Activated naive CD8-positive, alpha-beta T cell treated with anti-CD3 and anti-CD28 coated beads, Interleukin-2, amount 10 ng/mL, durations not matched to agents 7 days and 5 days (primary cell): ENCODE results near the gene DDIT4L. TPM values are rescaled to one million over a fixed set of nuclear protein-coding genes. Genes with fewer than 3 reads are reported as not detected.
A peak's percentile ranks its signal among the peaks of the same experiment; 100 is the strongest.
"Not testable (repeated sequence)": the region's sequence is repeated elsewhere in the genome, so short reads cannot be mapped to it uniquely, and the experiment has no call there.

Source experiments
- ATAC-seq: fragments of 150-1000 bp; cut with Tn5 transposase; one replicate; pipeline ENCODE4 v1.10.0; 2021; ENCODE audit warnings: low read depth, moderate library complexity
- POLR2A ChIA-PET: fragments of 350-600 bp; sonication (Branson Sonifier 250); formaldehyde crosslinking; loops from one replicate; lab custom pipeline; 2021; ENCODE audit warnings: antibody characterized with exemption; lab: Charles Lee
- DNase-seq: peaks from one replicate; pipeline ENCODE4 v3.0.0; 2021
- H3K27ac Mint-ChIP-seq: one replicate; pipeline ENCODE4 v1.8.0; 2022; ENCODE audit warnings: mild to moderate bottlenecking, mixed read lengths
- H3K27me3 Mint-ChIP-seq: one replicate; pipeline ENCODE4 v1.8.0; 2022; ENCODE audit warnings: mild to moderate bottlenecking, moderate library complexity, mixed read lengths
- H3K36me3 Mint-ChIP-seq: one replicate; pipeline ENCODE4 v1.8.0; 2021; ENCODE audit warnings: mild to moderate bottlenecking, mixed read lengths
- H3K4me1 Mint-ChIP-seq: one replicate; pipeline ENCODE4 v1.8.0; 2021; ENCODE audit warnings: mixed read lengths
- H3K4me3 Mint-ChIP-seq: one replicate; pipeline ENCODE4 v1.8.0; 2022; ENCODE audit warnings: mild to moderate bottlenecking, moderate library complexity, mixed read lengths
- H3K9me3 Mint-ChIP-seq: one replicate; pipeline ENCODE4 v1.8.0; 2021; ENCODE audit warnings: mixed read lengths
- total RNA-seq, 2 experiments: library from RNA; stranded (reverse); gene quantifications; one replicate each; pipeline ENCODE4 v1.2.3, GENCODE V29; 2021

Gene DDIT4L, protein sequence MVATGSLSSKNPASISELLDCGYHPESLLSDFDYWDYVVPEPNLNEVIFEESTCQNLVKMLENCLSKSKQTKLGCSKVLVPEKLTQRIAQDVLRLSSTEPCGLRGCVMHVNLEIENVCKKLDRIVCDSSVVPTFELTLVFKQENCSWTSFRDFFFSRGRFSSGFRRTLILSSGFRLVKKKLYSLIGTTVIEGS
- under 1 TPM in 1 of 2 experiments, not detected in 1; 0.19 TPM for total RNA-seq

DNA sequence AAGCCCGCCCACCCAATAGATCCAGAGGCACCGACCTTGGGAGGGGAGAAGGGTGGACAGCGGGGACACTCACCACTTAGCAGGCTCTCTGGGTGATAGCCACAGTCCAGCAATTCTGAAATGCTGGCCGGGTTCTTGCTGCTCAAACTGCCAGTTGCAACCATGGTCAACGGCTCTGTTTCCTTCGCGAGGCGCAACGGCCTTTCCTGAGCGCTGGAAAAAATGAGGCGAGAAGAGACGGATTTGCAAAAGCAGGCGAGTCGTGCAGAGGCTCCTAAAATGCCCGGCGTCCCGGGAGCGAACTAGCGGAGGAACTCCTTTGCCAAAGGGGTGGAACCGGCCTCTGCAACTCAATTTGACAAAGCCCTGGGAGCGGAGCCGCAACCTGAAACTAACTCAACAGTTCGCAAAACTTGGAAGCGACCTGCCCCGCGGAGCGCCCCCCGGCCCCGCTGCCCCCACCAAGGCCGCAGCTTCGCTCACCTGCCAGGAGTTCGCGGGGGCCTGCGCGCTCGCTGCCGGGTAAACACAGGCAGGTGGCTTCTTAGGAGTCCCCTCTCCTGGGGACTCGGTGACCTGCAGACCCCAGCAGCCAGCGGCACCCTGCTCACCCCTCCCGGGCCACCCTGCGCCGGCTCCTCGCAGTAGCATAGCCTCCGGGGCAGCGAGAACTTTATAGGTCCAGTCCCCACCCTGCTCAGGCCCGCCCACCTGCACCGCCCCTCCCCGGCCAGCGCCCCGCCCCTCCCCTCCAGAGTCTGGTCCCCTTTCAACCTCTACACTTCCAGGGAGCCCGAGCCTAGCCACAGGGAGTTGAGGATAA is at the start of gene DDIT4L:
Gene DDIT4L (minus strand): TSS at position 649 of the 823 bp plus-strand sequence. CDS start 485 bp downstream, at position 164.
- peaks cover 57% of the 10 kb centered on the region for H3K27me3 Mint-ChIP-seq
- DNase-seq = peak; percentile 39
- peaks cover 15% of the 10 kb centered on the region for H3K4me1 Mint-ChIP-seq
- H3K27ac Mint-ChIP-seq = peak within 1 kb of the TSS; percentile 15
- H3K4me3 Mint-ChIP-seq = peak within 1 kb of the TSS; percentile 73
- no peaks in the 10 kb centered on the region for H3K9me3 Mint-ChIP-seq
- no peaks in the 10 kb centered on the region for H3K36me3 Mint-ChIP-seq
- POLR2A ChIA-PET = no interaction called here
- ATAC-seq = peak; percentile 71

DNA sequence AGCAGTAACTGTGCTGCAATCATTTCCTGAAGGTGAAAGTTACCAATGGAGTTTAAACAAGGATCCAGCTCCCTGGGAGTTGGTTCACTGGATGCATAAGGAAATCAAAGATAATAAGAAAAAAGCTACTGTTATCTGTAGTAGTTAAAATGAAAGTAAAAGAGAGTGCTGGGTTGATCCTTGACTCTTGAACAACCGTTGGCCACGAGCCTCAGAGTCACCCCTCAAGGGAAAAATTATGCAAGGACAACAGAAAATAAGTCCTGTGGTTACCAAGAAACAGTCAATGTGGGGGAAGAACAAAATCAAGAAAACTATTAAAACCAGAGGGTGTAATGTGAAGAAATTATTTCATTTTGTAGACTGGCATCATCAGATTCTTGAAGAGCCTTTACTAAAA is 49.7 kb upstream of the DDIT4L start:
- Mint-ChIP-seq H3K4me1 (peaks cover 5% of the 10 kb centered on the region), H3K4me3 (no peak overlapping the region), H3K27me3 (peaks cover 6% of the 10 kb centered on the region), H3K27ac (no peak overlapping the region), H3K36me3 (no peaks in the 10 kb centered on the region), H3K9me3 (peaks cover 2% of the 10 kb centered on the region)
- DNase-seq (no peak), ATAC-seq (no peak)
- POLR2A ChIA-PET = no interaction called here

DNA sequence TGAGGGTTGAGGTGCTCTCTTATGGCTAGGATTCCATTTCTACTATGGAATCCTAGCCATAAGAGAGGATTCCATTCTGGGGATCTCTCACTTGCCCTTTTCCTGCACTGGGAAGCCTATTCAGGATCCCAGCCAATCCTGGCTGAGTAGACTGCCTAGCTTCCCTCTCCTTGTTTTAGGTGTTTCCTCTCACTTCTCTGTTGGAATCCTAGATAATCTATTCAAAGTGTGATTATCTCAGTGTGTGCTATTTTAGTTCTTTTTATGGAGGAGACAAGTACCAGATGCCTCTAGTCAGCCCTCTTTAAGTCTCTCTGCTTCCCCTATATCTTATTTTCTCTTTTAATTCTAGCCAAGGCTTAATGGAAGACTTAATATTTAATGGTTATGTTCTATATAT is 34.5 kb upstream of the DDIT4L start:
- Mint-ChIP-seq H3K4me1 (no peaks in the 10 kb centered on the region), H3K27ac (no peak overlapping the region), H3K36me3 (no peaks in the 10 kb centered on the region), H3K27me3 (peaks cover 3% of the 10 kb centered on the region), H3K9me3 (peaks cover 9% of the 10 kb centered on the region), H3K4me3 (no peak overlapping the region)
- ATAC-seq (no peak), DNase-seq (no peak)
- POLR2A ChIA-PET = no interaction called here

DNA sequence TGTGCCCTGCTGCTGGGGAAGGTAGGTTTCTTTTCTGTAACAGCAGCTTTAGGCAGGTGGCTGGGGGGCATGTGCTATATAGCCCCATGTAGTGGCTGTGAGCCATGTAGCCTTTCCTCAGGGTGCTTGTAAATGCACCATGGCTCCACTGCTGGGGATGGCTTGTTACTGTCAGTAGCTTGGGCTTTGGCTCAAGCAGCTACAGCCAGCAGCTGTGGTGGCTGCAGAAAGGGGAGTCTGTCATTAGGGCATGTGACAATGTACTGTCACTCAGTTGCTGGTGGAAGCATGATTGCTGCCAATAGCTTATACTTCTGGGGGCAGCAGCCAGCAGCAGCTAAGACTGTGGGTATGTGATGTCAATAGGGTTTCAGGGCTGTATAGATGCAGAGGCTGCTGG is 33.9 kb upstream of the DDIT4L start:
- no peak for DNase-seq
- H3K4me3 Mint-ChIP-seq = no peak overlapping the region
- ATAC-seq = no peak

DNA sequence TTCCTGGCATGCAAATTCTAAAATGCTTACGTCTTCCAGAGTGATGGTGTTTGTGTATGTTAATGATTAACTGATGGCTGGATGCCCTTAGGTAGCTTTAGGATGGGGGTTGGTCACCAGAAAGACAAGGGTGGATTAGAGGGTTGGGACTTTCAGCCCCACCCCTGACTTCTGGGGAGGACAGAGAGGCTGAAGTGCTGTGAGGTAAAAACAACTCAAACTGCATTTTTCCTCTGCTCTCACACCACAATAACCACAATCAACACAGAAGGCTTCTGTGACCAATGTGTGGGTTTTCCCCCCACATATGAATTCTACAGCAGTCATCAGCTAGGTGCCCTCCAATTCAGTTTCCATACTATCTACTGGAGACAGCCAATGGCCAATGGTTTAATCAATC is 18.7 kb upstream of the DDIT4L start:
- H3K36me3 Mint-ChIP-seq = no peaks in the 10 kb centered on the region
- POLR2A ChIA-PET = no interaction called here
- no peak for ATAC-seq
- DNase-seq = no peak
- H3K9me3 Mint-ChIP-seq = no peaks in the 10 kb centered on the region
- H3K4me1 Mint-ChIP-seq = no peaks in the 10 kb centered on the region
- peaks cover 22% of the 10 kb centered on the region for H3K27me3 Mint-ChIP-seq
- H3K4me3 Mint-ChIP-seq = no peak overlapping the region
- no peak overlapping the region for H3K27ac Mint-ChIP-seq

More for the DNA sequence above, 33.9 kb upstream of the DDIT4L start:
- Mint-ChIP-seq H3K9me3 (peaks cover 8% of the 10 kb centered on the region), H3K27ac (no peak overlapping the region), H3K36me3 (no peaks in the 10 kb centered on the region), H3K4me1 (no peaks in the 10 kb centered on the region), H3K27me3 (peaks cover 3% of the 10 kb centered on the region)
- POLR2A ChIA-PET = no interaction called here

DNA sequence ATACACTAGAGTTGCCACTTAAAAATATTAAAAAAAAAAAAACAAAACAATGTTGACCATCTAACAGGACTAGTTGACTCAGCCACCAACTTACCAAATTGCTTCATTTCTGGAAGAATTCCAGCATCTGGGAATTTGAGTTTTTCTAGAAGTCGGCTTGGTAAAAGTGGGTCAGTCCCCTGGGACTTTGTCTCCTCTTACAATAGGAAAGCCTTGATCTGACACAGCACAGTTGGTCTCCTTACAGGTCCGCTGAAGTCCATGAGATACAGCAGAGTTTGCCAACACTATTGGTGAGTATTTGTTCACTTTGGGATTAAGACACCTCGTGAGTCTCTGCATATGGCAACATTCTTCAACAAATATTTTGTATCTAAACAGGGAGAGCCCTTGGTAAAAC is 18.2 kb upstream of the DDIT4L start:
- H3K27ac Mint-ChIP-seq = no peak overlapping the region
- H3K4me3 Mint-ChIP-seq = no peak overlapping the region
- no peak for DNase-seq
- ATAC-seq = no peak
- POLR2A ChIA-PET = no interaction called here
- H3K27me3 Mint-ChIP-seq = peaks cover 22% of the 10 kb centered on the region
- H3K9me3 Mint-ChIP-seq = no peaks in the 10 kb centered on the region
- no peaks in the 10 kb centered on the region for H3K36me3 Mint-ChIP-seq
- H3K4me1 Mint-ChIP-seq = no peaks in the 10 kb centered on the region

DNA sequence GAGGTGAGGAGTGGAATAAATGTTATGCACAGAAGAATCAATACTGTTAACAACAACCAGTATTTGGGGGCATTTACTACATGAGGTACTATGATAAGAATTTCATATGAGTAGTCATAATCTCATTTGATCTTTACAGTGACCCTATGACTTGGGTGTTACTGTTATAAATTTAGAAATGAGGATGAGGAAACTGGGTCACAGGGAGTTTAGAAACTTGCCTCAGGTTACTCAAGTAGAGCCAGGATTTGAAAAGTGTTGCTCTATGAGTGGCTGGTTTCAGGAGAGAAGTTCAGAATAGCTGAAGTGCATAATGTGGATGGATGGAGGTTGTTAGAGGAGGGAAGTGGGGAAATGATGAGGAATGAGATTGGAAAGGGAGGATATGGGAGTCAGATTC is 16.6 kb upstream of the DDIT4L start:
- Mint-ChIP-seq H3K27me3 (peaks cover 19% of the 10 kb centered on the region), H3K4me3 (no peak overlapping the region), H3K36me3 (no peaks in the 10 kb centered on the region), H3K9me3 (no peaks in the 10 kb centered on the region), H3K27ac (no peak overlapping the region), H3K4me1 (no peaks in the 10 kb centered on the region)
- POLR2A ChIA-PET = no interaction called here
- no peak for ATAC-seq
- DNase-seq = no peak

DNA sequence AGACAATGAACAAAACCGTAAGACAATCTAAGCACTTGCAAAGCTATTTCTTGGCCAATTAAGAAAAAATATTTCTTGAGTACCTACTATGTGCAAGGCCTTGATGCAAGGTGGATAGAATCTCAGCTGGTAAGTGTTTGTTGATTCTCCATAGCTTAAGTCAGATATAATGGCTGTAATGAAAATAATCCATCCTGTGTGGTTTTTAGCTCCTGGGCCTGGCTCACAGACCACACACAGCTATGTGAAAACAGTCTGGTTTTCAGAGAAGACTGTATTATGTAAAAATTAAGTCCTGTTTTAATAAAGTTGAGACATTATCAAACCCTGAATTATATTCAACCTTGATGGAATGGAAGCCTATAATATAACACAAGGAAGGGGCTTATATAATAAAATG is 7.8 kb upstream of the DDIT4L start:
- ATAC-seq (no peak), DNase-seq (no peak)
- Mint-ChIP-seq H3K4me1 (no peaks in the 10 kb centered on the region), H3K9me3 (no peaks in the 10 kb centered on the region), H3K36me3 (no peaks in the 10 kb centered on the region), H3K27ac (no peak overlapping the region), H3K4me3 (no peak overlapping the region), H3K27me3 (peaks cover 9% of the 10 kb centered on the region)
- POLR2A ChIA-PET = no interaction called here

DNA sequence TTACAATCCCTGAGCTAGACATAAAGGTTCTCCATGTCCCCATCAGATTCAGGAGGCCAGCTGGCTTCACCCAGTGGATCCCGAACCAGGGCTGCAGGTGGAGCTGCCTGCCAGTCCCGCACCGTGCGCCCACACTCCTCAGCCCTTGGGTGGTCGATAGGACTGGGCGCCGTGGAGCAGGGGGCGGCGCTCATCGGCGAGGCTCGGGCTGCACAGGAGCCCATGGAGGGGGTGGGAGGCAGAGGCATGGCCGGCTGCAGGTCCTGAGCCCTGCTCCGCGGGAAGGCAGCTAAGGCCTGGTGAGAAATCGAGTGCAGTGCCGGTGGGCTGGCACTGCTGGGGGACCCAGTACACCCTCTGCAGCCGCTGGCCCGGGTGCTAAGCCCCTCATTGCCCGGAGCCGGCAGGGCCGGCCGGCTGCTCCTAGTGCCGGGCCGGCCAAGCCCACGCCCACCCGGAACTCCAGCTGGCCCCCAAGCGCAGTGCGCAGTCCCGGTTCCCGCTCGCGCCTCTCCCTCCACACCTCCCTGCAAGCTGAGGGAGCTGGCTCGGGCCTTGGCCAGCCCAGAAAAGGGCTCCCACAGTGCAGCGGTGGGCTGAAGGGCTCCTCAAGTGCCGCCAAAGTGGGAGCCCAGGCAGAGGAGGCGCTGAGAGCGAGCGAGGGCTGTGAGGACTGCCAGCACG is 6.3 kb upstream of the DDIT4L start:
- POLR2A ChIA-PET, H3K4me3 Mint-ChIP-seq, DNase-seq, H3K36me3 Mint-ChIP-seq, ATAC-seq, H3K27ac Mint-ChIP-seq, H3K9me3 Mint-ChIP-seq, H3K4me1 Mint-ChIP-seq: not testable (repeated sequence)
- H3K27me3 Mint-ChIP-seq = peaks cover 15% of the 10 kb centered on the region

DNA sequence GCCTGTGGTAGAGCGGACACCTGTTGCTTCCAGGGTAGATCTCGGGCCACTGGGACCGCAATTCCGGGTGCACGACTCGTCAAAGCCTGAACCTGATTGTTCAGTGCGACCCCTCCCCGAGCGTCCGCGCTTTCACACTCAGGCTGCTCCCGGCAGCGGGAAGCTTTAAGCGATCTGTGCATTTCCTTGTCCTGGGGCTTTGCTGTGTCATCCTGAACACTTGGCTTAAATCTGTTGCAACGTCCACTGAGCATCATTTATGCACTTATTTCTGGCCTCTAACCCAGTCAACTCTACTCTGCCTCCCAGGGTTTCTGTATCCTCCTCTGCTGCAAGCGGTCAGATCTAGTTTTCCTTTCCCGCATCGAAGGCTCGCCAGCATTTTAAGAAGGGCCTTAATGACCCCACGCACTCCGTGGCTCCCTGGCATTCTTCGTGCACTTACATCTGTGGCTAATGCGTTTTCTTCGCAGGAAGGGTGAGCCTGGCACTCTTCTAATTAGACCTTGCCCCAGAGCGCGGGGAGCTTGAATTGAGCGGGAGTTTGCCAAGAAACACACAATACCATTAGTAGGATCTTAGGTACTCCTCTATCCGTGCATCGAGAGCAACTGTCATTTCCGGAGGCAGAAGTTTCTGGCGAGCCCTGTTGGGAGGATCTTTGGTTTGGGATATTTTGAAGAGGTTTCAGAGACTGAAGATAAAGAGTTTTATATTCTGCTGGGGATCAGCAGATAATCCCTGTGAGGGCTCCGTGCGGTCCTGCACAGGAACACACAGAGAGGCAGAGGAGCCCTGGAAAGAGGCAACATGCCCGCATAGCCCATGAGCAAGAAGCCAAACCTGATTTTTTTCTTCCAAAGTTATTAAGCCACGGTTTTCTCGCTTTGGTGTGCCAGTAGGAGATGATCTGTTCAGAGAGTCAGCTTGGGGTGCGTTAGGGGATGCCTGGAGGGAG is 654 bp upstream of the DDIT4L start:
- peak overlapping the region; percentile 73 for H3K4me3 Mint-ChIP-seq
- DNase-seq (no peak), ATAC-seq (peak; percentile 32)
- POLR2A ChIA-PET = no interaction called here
- peaks cover 55% of the 10 kb centered on the region for H3K27me3 Mint-ChIP-seq
- H3K9me3 Mint-ChIP-seq = no peaks in the 10 kb centered on the region
- peaks cover 15% of the 10 kb centered on the region for H3K4me1 Mint-ChIP-seq
- H3K36me3 Mint-ChIP-seq = no peaks in the 10 kb centered on the region
- peak overlapping the region; percentile 15 for H3K27ac Mint-ChIP-seq

DNA sequence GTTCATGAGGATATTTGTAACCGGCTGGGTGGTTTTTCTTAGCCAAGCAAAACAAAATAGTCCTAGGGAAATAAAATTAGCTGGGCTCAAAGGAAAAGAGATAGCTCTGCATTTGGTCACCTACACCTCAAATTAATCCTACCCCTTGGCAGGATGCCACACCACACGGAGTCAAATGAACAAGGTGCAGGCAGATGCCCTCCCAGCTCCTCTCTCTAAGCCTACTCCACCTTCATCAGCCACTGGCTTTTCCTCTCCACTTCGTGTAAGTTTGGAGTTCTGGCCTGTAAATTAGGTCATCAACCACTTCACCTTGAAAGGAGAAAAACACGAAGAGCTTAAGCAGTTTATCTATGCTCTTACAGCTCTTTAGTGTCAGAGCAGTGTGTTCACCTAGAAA is 1.4 kb downstream of the DDIT4L start:
- POLR2A ChIA-PET = no interaction called here
- peaks cover 55% of the 10 kb centered on the region for H3K27me3 Mint-ChIP-seq
- no peaks in the 10 kb centered on the region for H3K36me3 Mint-ChIP-seq

DNA sequence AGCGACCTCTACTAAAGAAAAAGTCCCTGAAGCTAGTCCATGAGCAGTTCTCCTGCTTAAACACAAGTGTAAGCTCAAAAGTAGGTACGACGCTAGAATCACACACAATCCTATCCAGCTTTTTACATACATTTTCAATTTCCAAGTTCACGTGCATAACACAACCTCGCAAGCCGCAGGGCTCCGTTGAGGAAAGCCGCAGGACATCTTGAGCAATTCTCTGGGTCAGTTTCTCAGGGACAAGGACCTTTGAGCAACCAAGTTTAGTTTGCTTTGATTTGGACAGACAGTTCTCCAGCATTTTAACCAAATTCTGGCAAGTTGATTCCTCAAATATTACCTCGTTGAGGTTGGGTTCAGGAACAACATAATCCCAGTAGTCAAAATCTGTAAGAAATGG is 2.5 kb downstream of the DDIT4L start:
- H3K36me3 Mint-ChIP-seq = no peaks in the 10 kb centered on the region
- ATAC-seq (no peak), DNase-seq (no peak)
- POLR2A ChIA-PET = interaction anchor here (1.0 kb wide), 1 partner anchor 81 kb away, joined by 3 read pairs; no protein-coding TSS in a partner anchor
- no peaks in the 10 kb centered on the region for H3K9me3 Mint-ChIP-seq
- no peak overlapping the region for H3K27ac Mint-ChIP-seq
- no peak overlapping the region for H3K4me3 Mint-ChIP-seq
- peaks cover 52% of the 10 kb centered on the region for H3K27me3 Mint-ChIP-seq
- H3K4me1 Mint-ChIP-seq = peaks cover 15% of the 10 kb centered on the region

More for the DNA sequence above, 1.4 kb downstream of the DDIT4L start:
- ATAC-seq (no peak), DNase-seq (no peak)
- H3K9me3 Mint-ChIP-seq = no peaks in the 10 kb centered on the region
- no peak overlapping the region for H3K27ac Mint-ChIP-seq
- peaks cover 15% of the 10 kb centered on the region for H3K4me1 Mint-ChIP-seq
- H3K4me3 Mint-ChIP-seq = peak overlapping the region; percentile 73

DNA sequence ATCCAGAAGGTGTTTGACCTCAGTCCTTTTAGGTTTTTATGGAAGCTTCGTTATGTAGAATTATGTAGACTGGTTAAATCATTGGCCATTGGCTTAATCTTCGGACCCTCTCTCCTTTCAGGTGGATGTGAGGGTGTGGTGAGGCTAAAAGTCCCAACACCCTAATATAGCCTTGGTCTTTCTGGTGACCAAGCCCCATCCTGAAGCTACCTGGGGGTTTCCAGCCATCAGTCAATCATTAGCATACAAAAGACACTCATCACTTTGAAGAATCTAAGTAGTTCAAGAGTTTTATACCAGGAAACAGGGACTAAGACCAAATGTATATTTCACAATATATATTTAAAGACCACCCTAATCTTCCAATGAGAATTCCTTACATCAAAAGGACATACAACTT is 5.5 kb downstream of the DDIT4L start:
- Mint-ChIP-seq H3K27me3 (peaks cover 36% of the 10 kb centered on the region), H3K9me3 (no peaks in the 10 kb centered on the region), H3K36me3 (no peaks in the 10 kb centered on the region), H3K4me3 (no peak overlapping the region), H3K4me1 (peaks cover 7% of the 10 kb centered on the region), H3K27ac (no peak overlapping the region)
- no peak for ATAC-seq
- POLR2A ChIA-PET = no interaction called here
- no peak for DNase-seq
